NCI-H1048 (cell line): ENCODE measurements around the gene CXXC1.
A peak's percentile ranks its signal among the peaks of the same experiment; 100 is the strongest.
"Not testable (repeated sequence)": the region's sequence is repeated elsewhere in the genome, so short reads cannot be mapped to it uniquely, and the experiment has no call there.

Experiments used
- DNase-seq: peaks from one replicate; lab custom pipeline; 2025; lab: John Stamatoyannopoulos, UW

Gene CXXC1

GRCh38 chr18:50287441-50288347 lies at the start of gene CXXC1:
CXXC1 (minus strand) TSS chr18:50287692; CDS start chr18:50287589, 103 bp downstream.
- DNase-seq: peak; percentile 99

GRCh38 chr18:50334546-50335152 lies 47.2 kb upstream of the CXXC1 start:
- no peak for DNase-seq

- no peak for DNase-seq
These were observed 44.2 kb upstream of the CXXC1 start for GRCh38 chr18:50331691-50332090.

GRCh38 chr18:50330176-50330575 lies 42.7 kb upstream of the CXXC1 start:
- no peak for DNase-seq

GRCh38 chr18:50327983-50328382 lies 40.5 kb upstream of the CXXC1 start:
- DNase-seq: no peak

GRCh38 chr18:50320719-50321118 lies 33.2 kb upstream of the CXXC1 start:
- DNase-seq: no peak

GRCh38 chr18:50315100-50315871 lies 27.8 kb upstream of the CXXC1 start:
- no peak for DNase-seq

- DNase-seq: no peak
These were observed 26.5 kb upstream of the CXXC1 start for GRCh38 chr18:50313873-50314460.

- DNase-seq: no peak
These were observed 25.6 kb upstream of the CXXC1 start for GRCh38 chr18:50313031-50313607.

- no peak for DNase-seq
These were observed 25.0 kb upstream of the CXXC1 start for GRCh38 chr18:50312296-50313030.

- no peak for DNase-seq
These were observed 24.2 kb upstream of the CXXC1 start for GRCh38 chr18:50311650-50312049.

- no peak for DNase-seq
These were observed 22.6 kb upstream of the CXXC1 start for GRCh38 chr18:50310080-50310479.

- DNase-seq: not testable (repeated sequence)
These were observed 21.4 kb upstream of the CXXC1 start for GRCh38 chr18:50308851-50309250.

- peak; percentile 48 for DNase-seq
These were observed 20.4 kb upstream of the CXXC1 start for GRCh38 chr18:50307738-50308470.

- no peak for DNase-seq
These were observed 19.9 kb upstream of the CXXC1 start for GRCh38 chr18:50307400-50307737.

GRCh38 chr18:50306944-50307343 lies 19.5 kb upstream of the CXXC1 start:
- no peak for DNase-seq

- no peak for DNase-seq
These were observed 13.6 kb upstream of the CXXC1 start for GRCh38 chr18:50301074-50301473.

- DNase-seq: no peak
These were observed 12.3 kb upstream of the CXXC1 start for GRCh38 chr18:50299626-50300388.

GRCh38 chr18:50298443-50299284 lies 11.2 kb upstream of the CXXC1 start:
- DNase-seq: no peak
